Activated B cell treated with CpG ODN at 0.5 μM for 24 hours (primary cell): Measurements from ENCODE around the gene NUDT7. TPM values are rescaled to one million over a fixed set of nuclear protein-coding genes. Genes with fewer than 3 reads are reported as not detected.
A peak's percentile ranks its signal among the peaks of the same experiment; 100 is the strongest.

Source experiments
- ATAC-seq: fragments of 200-7000 bp; cut with Tn5 transposase; one replicate; pipeline ENCODE4 v1.10.0; 2021; ENCODE audit warnings: low read depth, mild to moderate bottlenecking, moderate library complexity
- CTCF ChIA-PET: fragments of 350-600 bp; sonication (Branson Sonifier 250); formaldehyde crosslinking; loops from one replicate; lab custom pipeline; 2021; ENCODE audit warnings: antibody characterized with exemption; lab: Charles Lee
- POLR2A ChIA-PET: fragments of 350-600 bp; sonication (Branson Sonifier 250); formaldehyde crosslinking; loops from one replicate; lab custom pipeline; 2021; ENCODE audit warnings: antibody characterized with exemption; lab: Charles Lee
- DNase-seq: peaks from one replicate; pipeline ENCODE4 v3.0.0; 2022
- H3K27ac Mint-ChIP-seq: one replicate; pipeline ENCODE4 v1.8.0; 2020; ENCODE audit warnings: mixed read lengths
- H3K27me3 Mint-ChIP-seq: one replicate; pipeline ENCODE4 v1.8.0; 2021; ENCODE audit warnings: mixed read lengths
- H3K36me3 Mint-ChIP-seq: one replicate; pipeline ENCODE4 v1.8.0; 2021; ENCODE audit warnings: low read depth, mixed read lengths
- H3K4me1 Mint-ChIP-seq: one replicate; pipeline ENCODE4 v1.8.0; 2021; ENCODE audit warnings: mixed read lengths
- H3K4me3 Mint-ChIP-seq: one replicate; pipeline ENCODE4 v1.8.0; 2020; ENCODE audit warnings: mild to moderate bottlenecking, mixed read lengths
- H3K9me3 Mint-ChIP-seq: one replicate; pipeline ENCODE4 v1.8.0; 2020; ENCODE audit warnings: mixed read lengths
- CTCF ChIP-seq: fragments of 200-600 bp; IDR thresholded peaks from one replicate; pipeline ENCODE4 v1.8.0; 2022; ENCODE audit warnings: antibody characterized with exemption, mild to moderate bottlenecking
- intact Hi-C: fragments of 100-400 bp; cut with micrococcal nuclease; formaldehyde crosslinking; loops from one replicate; pipeline ENCODE4 v1.15.1; 2024
- total RNA-seq: library from RNA; stranded (reverse); gene quantifications from 2 replicates; pipeline ENCODE4 v1.2.3, GENCODE V29; 2022

The NUDT7 gene
- total RNA-seq: 4.0 and 4.7 TPM in 2 replicates

GRCh38 chr16:77722309-77723107 lies at the start of gene NUDT7:
TSS of gene NUDT7 (plus strand) at chr16:77722514. CDS start at chr16:77722583, 69 bp downstream.
- no peaks in the 10 kb centered on the region for H3K27me3 Mint-ChIP-seq
- DNase-seq (peak; percentile 93), ATAC-seq (peak; percentile 98)
- peak within 1 kb of the TSS; percentile 90 for H3K4me3 Mint-ChIP-seq
- H3K4me1 Mint-ChIP-seq: peaks cover 10% of the 10 kb centered on the region
- H3K36me3 Mint-ChIP-seq: peaks cover 6% of the 10 kb centered on the region
- POLR2A ChIA-PET: interaction anchor here (0.6 to 1.4 kb wide), 6 partner anchors 12 to 1285 kb away, joined by 3 to 10 read pairs (median 4); partner anchors contain the start of genes MON1B and WWOX
- TF ChIP-seq CTCF: no peak
- peaks cover 3% of the 10 kb centered on the region for H3K9me3 Mint-ChIP-seq
- H3K27ac Mint-ChIP-seq: peak within 1 kb of the TSS; percentile 88
- CTCF ChIA-PET: no interaction called here
- intact Hi-C loops: loop anchor here (1.0 to 5.0 kb wide), 3 partner anchors 377 to 532 kb away; partner anchors contain the start of gene WWOX

- intact Hi-C loops: loop anchor here (1.0 to 5.0 kb wide), 4 partner anchors 296 to 562 kb away; no protein-coding TSS in a partner anchor
- Mint-ChIP-seq H3K4me3 (no peak overlapping the region), H3K36me3 (no peaks in the 10 kb centered on the region), H3K27me3 (no peaks in the 10 kb centered on the region), H3K9me3 (no peaks in the 10 kb centered on the region), H3K27ac (no peak overlapping the region), H3K4me1 (peaks cover 5% of the 10 kb centered on the region)
- DNase-seq (no peak), ATAC-seq (no peak)
- TF ChIP-seq CTCF: no peak
- ChIA-PET POLR2A (no interaction called here), CTCF (interaction anchor here (0.7 to 2.2 kb wide), 7 partner anchors 30 to 425 kb away, joined by 3 to 21 read pairs (median 4); partner anchors contain the start of gene WWOX)
These were observed 47.4 kb upstream of the NUDT7 start for GRCh38 chr16:77674888-77675287.

- TF ChIP-seq CTCF: peak; percentile 32
- DNase-seq: no peak
- intact Hi-C loops: loop anchor here (1.0 to 5.0 kb wide), 4 partner anchors 296 to 562 kb away; no protein-coding TSS in a partner anchor
- Mint-ChIP-seq H3K27ac (no peak overlapping the region), H3K4me3 (no peak overlapping the region), H3K27me3 (no peaks in the 10 kb centered on the region), H3K9me3 (no peaks in the 10 kb centered on the region), H3K4me1 (peaks cover 8% of the 10 kb centered on the region), H3K36me3 (no peaks in the 10 kb centered on the region)
- peak; percentile 62 for ATAC-seq
- CTCF ChIA-PET: interaction anchor here (0.6 to 2.2 kb wide), 5 partner anchors 293 to 327 kb away, joined by 3 to 21 read pairs (median 5); no protein-coding TSS in a partner anchor
- POLR2A ChIA-PET: no interaction called here
These were observed 46.6 kb upstream of the NUDT7 start for GRCh38 chr16:77675464-77676324.

GRCh38 chr16:77677129-77677528 lies 45.2 kb upstream of the NUDT7 start:
- Mint-ChIP-seq H3K4me1 (peaks cover 8% of the 10 kb centered on the region), H3K36me3 (no peaks in the 10 kb centered on the region), H3K27me3 (no peaks in the 10 kb centered on the region), H3K4me3 (no peak overlapping the region), H3K9me3 (no peaks in the 10 kb centered on the region), H3K27ac (no peak overlapping the region)
- ATAC-seq (no peak), DNase-seq (no peak)
- POLR2A ChIA-PET: no interaction called here
- no peak for TF ChIP-seq CTCF
- CTCF ChIA-PET: interaction anchor here (1.3 to 3.2 kb wide), 3 partner anchors 293 to 326 kb away, joined by 6 to 14 read pairs (median 9); no protein-coding TSS in a partner anchor
- intact Hi-C loops: loop anchor here (5.0 kb wide), 1 partner anchor 560 kb away; no protein-coding TSS in a partner anchor
